HepG2 (cell line): ENCODE measurements around the gene SYT17. TPM values are rescaled to one million over a fixed set of nuclear protein-coding genes. Genes with fewer than 3 reads are reported as not detected.

Source experiments
- ATAC-seq: fragments of 200-7000 bp; cut with Tn5 transposase; 3 replicates; pipeline ENCODE4 v1.9.1; 2020; ENCODE audit warnings: mild to moderate bottlenecking, moderate library complexity
- BruUV-seq: library from RNA; stranded (reverse); fragments of 400-500 nt; replicated peaks from 2 replicates; lab custom pipeline; 2021; lab: Mats Ljungman, UMichigan
- CTCF ChIA-PET: fragments of 300-600 bp; formaldehyde crosslinking; extraction: SDS; loops from one replicate; lab custom pipeline; 2021; ENCODE audit warnings: low total read pairs, inconsistent platforms, low intra/inter-chr PET ratio; lab: Yijun Ruan, JAX
- POLR2A ChIA-PET: fragments of 350-600 bp; sonication (Branson Sonifier 250); formaldehyde crosslinking; loops from one replicate; lab custom pipeline; 2020; ENCODE audit warnings: antibody characterized with exemption, inconsistent platforms; lab: Yijun Ruan, JAX
- DNase-seq: peaks from one replicate; pipeline ENCODE4 v3.0.0-alpha.2; 2015; ENCODE audit warnings: low spot score
- FAIRE-seq: peaks from 3 replicates; lab custom pipeline; 2011; peaks lifted over from hg19 to GRCh38; lab: Jason Lieb, UNC
- H2AFZ ChIP-seq: one replicate; pipeline ENCODE4 v1.6.1; 2011; ENCODE audit warnings: low read length, inconsistent platforms
- H3K27ac ChIP-seq: fragments of 300-600 bp; 3 replicates; pipeline ENCODE4 v1.8.0; 2011; ENCODE audit warnings: mixed run types, mild to moderate bottlenecking, mixed read lengths, low read length, inconsistent platforms; ENCODE audit not compliant: insufficient read depth; ENCODE audit errors: extremely low read length
- H3K27me3 ChIP-seq, 2 experiments: fragments of 200-600 bp in 1 of 2; 2 replicates in 1 of 2; 3 replicates in 1 of 2; pipeline versions ENCODE4 v1.6.0 to v1.8.0; 2011; ENCODE audit warnings: low read length in 2 of 2, mild to moderate bottlenecking in 2 of 2, moderate library complexity in 2 of 2, inconsistent platforms in 1 of 2; ENCODE audit not compliant: insufficient read depth in 2 of 2, control insufficient read depth in 1 of 2
- H3K36me3 ChIP-seq, 2 experiments: fragments of 200-600 bp in 1 of 2; replicated peaks in 1 of 2; 2 replicates in 1 of 2; 3 replicates in 1 of 2; pipeline versions ENCODE4 v1.5.1 to v1.8.0; 2011; ENCODE audit warnings: low read length in 2 of 2, inconsistent platforms in 1 of 2; ENCODE audit not compliant: insufficient read depth in 2 of 2, control insufficient read depth in 1 of 2
- H3K4me1 ChIP-seq: 2 replicates; pipeline ENCODE4 v1.5.1; 2012; ENCODE audit warnings: low read length, inconsistent platforms; ENCODE audit not compliant: insufficient read depth
- H3K4me2 ChIP-seq: 2 replicates; pipeline ENCODE4 v1.6.0; 2011; ENCODE audit warnings: low read depth, low read length, inconsistent platforms
- H3K4me3 ChIP-seq, 3 experiments: fragments of 200-600 bp in 1 of 3; sonication (generic), shearing (Covaris generic) in 1 of 3; replicated peaks in 1 of 3; 2 replicates each; pipeline ENCODE4 v1.5.1; 2011 to 2016; ENCODE audit warnings: low read length in 3 of 3, inconsistent platforms in 2 of 3, low read depth in 2 of 3, mild to moderate bottlenecking in 2 of 3, control low read depth in 1 of 3, mixed read lengths in 1 of 3; ENCODE audit not compliant: insufficient read depth in 1 of 3
- H3K79me2 ChIP-seq: one replicate; pipeline ENCODE4 v1.6.1; 2011; ENCODE audit warnings: low read length, inconsistent platforms; ENCODE audit not compliant: insufficient read depth
- H3K9ac ChIP-seq: 2 replicates; pipeline ENCODE4 v1.6.0; 2011; ENCODE audit warnings: mild to moderate bottlenecking, low read depth, low read length, inconsistent platforms; ENCODE audit not compliant: insufficient read depth
- H3K9me3 ChIP-seq: 2 replicates; pipeline ENCODE4 v1.5.1; 2012; ENCODE audit warnings: mild to moderate bottlenecking, low read length
- H4K20me1 ChIP-seq: 2 replicates; pipeline ENCODE4 v1.6.0; 2011; ENCODE audit warnings: inconsistent platforms, mild to moderate bottlenecking, low read length, moderate library complexity; ENCODE audit not compliant: insufficient read depth
- CCDC6 ChIP-seq: sonication (generic); formaldehyde crosslinking; IDR thresholded peaks from 2 replicates; pipeline ENCODE4 v1.8.1; 2022; ENCODE audit warnings: mild to moderate bottlenecking, missing genetic modification reagents, moderate library complexity
- ERF ChIP-seq: IDR thresholded peaks from 2 replicates; pipeline ENCODE4 v1.6.1; 2018; ENCODE audit warnings: missing biosample characterization, missing genetic modification reagents
- MXI1 ChIP-seq: IDR thresholded peaks from 3 replicates; pipeline ENCODE4 v1.6.1; 2012; ENCODE audit warnings: low read depth, low read length, inconsistent platforms, borderline replicate concordance
- NFIB ChIP-seq: sonication (generic); formaldehyde crosslinking; IDR thresholded peaks from 2 replicates; pipeline ENCODE4 v1.9.0; 2021; ENCODE audit warnings: missing genetic modification reagents, mild to moderate bottlenecking, borderline replicate concordance
- PAWR ChIP-seq: sonication (generic); formaldehyde crosslinking; IDR thresholded peaks from 2 replicates; pipeline ENCODE4 v1.4.0; 2020; ENCODE audit warnings: missing genetic modification reagents, mild to moderate bottlenecking, borderline replicate concordance
- PHF21A ChIP-seq: sonication (generic); formaldehyde crosslinking; IDR thresholded peaks from 2 replicates; pipeline ENCODE4 v1.5.0; 2020; ENCODE audit warnings: mild to moderate bottlenecking, missing genetic modification reagents
- SSRP1 ChIP-seq: IDR thresholded peaks from 2 replicates; pipeline ENCODE4 v1.6.1; 2016; ENCODE audit warnings: control low read depth
- ZNF44 ChIP-seq: sonication (generic); formaldehyde crosslinking; IDR thresholded peaks from 2 replicates; pipeline ENCODE4 v1.5.1; 2020; ENCODE audit warnings: mild to moderate bottlenecking, missing genetic modification reagents
- ZSCAN9 ChIP-seq: IDR thresholded peaks from 2 replicates; pipeline ENCODE4 v1.6.1; 2016; ENCODE audit warnings: borderline replicate concordance
- WGBS: methylation state at CpG from one replicate; pipeline ENCODE4 v1.1.6; 2017; ENCODE audit warnings: low lambda C conversion rate; 5-methylcytosine and 5-hydroxymethylcytosine counted together
- in situ Hi-C: cut with HindIII; loops from 2 replicates; pipeline ENCODE4 v1.10.0; 2017; ENCODE audit warnings: low pct_unique_long_range_greater_than_20kb; ENCODE audit not compliant: extremely low pct_ligation_motif_present
- intact Hi-C: fragments of 100-400 bp; cut with micrococcal nuclease; formaldehyde crosslinking; loops from one replicate; pipeline ENCODE4 v1.10.0; 2022; ENCODE audit not compliant: unreplicated experiment
- polyA plus RNA-seq, 8 experiments: library from polyadenylated mRNA; depleted of rRNA in 3 of 8; stranded (reverse) in 7 of 8; unstranded in 1 of 8; fragments of >200 nt; fragmentation: Illumina TruSeq in 4 of 8; extraction: Trizol in 4 of 8; gene quantifications; 2 replicates each; pipeline versions ENCODE4 v1.2.1 to v1.2.3, GENCODE V29; 2011 to 2016; ENCODE audit warnings: low read depth in 4 of 8, missing spikeins in 1 of 8, mixed read lengths in 1 of 8; ENCODE audit not compliant: insufficient read depth in 1 of 8
- total RNA-seq, 5 experiments: library from RNA; depleted of rRNA; stranded (reverse); fragments of >200 nt; fragmentation: Illumina TruSeq; extraction: Trizol; gene quantifications; 2 replicates each; pipeline ENCODE4 v1.2.3, GENCODE V29; 2016; ENCODE audit warnings: low read depth in 1 of 5
- TF ChIP-seq, protein P1 (sequence below): sonication (generic); formaldehyde crosslinking; IDR thresholded peaks from 2 replicates; pipeline ENCODE4 v1.5.0; 2020; ENCODE audit warnings: mild to moderate bottlenecking, missing genetic modification reagents, moderate library complexity
- TF ChIP-seq, protein P2 (sequence below): sonication (generic); formaldehyde crosslinking; IDR thresholded peaks from 2 replicates; pipeline ENCODE4 v1.4.0; 2020; ENCODE audit warnings: missing genetic modification reagents

Gene SYT17
- total and polyA plus RNA-seq, 2 of the 13 experiments (the other 11 are each of a cell fraction or from before 2014, with no cell fraction given): 0.44 TPM; not detected in 1

DNA sequence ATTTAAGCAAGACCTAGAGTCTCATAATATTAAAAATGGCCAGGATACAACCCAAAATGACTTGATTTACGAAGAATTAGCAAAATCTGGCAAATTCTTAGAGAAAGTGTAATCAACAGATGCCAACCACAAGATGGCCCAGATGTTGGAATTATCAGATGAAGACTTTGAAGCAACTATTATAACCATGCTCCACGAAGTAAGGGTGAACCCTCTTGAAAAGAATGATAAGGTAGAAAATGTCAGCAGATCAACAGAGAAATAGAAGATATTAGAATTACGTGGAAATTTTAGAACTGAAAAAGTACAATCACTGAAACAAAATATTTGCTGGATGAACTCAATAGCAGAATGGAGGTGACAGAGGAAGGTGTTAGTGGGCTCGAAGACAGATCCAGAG, 67.4 kb downstream of the SYT17 start:
- POLR2A ChIA-PET: no interaction called here
- Histone ChIP-seq H3K4me2 (no peak overlapping the region), H4K20me1 (no peaks in the 10 kb centered on the region), H2AFZ (no peak overlapping the region), H3K27me3 (peaks cover 0 to 13% of the 10 kb centered on the region in 2 experiments; a peak in 1 of 5 replicates), H3K9ac (no peak overlapping the region), H3K79me2 (no peaks in the 10 kb centered on the region), H3K9me3 (peaks cover 14% of the 10 kb centered on the region; the same call in 1 of the 2 replicates), H3K4me1 (peaks cover 10% of the 10 kb centered on the region; the same call in 1 of the 2 replicates), H3K36me3 (no peaks in the 10 kb centered on the region), H3K27ac (no peak overlapping the region), H3K4me3 (no peak overlapping the region)
- in situ Hi-C loops (no loop called here), intact Hi-C loops (no loop called here)
- DNase-seq (no peak), FAIRE-seq (no peak), ATAC-seq (no peak)
- TF ChIP-seq NFIB (no peak), MXI1 (no peak), SSRP1 (CRISPR knock-in tag) (no peak), ZSCAN9 (CRISPR knock-in tag) (no peak), CCDC6 (CRISPR knock-in tag) (no peak), PAWR (CRISPR knock-in tag) (no peak), ZNF44 (CRISPR knock-in tag) (no peak), ERF (CRISPR knock-in tag) (no peak), PHF21A (CRISPR knock-in tag) (no peak)
- TF ChIP-seq, protein P1, sequence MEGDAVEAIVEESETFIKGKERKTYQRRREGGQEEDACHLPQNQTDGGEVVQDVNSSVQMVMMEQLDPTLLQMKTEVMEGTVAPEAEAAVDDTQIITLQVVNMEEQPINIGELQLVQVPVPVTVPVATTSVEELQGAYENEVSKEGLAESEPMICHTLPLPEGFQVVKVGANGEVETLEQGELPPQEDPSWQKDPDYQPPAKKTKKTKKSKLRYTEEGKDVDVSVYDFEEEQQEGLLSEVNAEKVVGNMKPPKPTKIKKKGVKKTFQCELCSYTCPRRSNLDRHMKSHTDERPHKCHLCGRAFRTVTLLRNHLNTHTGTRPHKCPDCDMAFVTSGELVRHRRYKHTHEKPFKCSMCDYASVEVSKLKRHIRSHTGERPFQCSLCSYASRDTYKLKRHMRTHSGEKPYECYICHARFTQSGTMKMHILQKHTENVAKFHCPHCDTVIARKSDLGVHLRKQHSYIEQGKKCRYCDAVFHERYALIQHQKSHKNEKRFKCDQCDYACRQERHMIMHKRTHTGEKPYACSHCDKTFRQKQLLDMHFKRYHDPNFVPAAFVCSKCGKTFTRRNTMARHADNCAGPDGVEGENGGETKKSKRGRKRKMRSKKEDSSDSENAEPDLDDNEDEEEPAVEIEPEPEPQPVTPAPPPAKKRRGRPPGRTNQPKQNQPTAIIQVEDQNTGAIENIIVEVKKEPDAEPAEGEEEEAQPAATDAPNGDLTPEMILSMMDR (CRISPR knock-in tag): no peak
- TF ChIP-seq, protein P2, sequence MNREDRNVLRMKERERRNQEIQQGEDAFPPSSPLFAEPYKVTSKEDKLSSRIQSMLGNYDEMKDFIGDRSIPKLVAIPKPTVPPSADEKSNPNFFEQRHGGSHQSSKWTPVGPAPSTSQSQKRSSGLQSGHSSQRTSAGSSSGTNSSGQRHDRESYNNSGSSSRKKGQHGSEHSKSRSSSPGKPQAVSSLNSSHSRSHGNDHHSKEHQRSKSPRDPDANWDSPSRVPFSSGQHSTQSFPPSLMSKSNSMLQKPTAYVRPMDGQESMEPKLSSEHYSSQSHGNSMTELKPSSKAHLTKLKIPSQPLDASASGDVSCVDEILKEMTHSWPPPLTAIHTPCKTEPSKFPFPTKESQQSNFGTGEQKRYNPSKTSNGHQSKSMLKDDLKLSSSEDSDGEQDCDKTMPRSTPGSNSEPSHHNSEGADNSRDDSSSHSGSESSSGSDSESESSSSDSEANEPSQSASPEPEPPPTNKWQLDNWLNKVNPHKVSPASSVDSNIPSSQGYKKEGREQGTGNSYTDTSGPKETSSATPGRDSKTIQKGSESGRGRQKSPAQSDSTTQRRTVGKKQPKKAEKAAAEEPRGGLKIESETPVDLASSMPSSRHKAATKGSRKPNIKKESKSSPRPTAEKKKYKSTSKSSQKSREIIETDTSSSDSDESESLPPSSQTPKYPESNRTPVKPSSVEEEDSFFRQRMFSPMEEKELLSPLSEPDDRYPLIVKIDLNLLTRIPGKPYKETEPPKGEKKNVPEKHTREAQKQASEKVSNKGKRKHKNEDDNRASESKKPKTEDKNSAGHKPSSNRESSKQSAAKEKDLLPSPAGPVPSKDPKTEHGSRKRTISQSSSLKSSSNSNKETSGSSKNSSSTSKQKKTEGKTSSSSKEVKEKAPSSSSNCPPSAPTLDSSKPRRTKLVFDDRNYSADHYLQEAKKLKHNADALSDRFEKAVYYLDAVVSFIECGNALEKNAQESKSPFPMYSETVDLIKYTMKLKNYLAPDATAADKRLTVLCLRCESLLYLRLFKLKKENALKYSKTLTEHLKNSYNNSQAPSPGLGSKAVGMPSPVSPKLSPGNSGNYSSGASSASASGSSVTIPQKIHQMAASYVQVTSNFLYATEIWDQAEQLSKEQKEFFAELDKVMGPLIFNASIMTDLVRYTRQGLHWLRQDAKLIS (CRISPR knock-in tag): no peak
- WGBS: 11% methylated on average over 4 of the region's 4 CpGs
- CTCF ChIA-PET: no interaction called here
- BruUV-seq: no TSS peak
